Sigmoid colon (tissue), 7 donors: ENCODE data around the gene IL20RA. TPM values are rescaled to one million over a fixed set of nuclear protein-coding genes. Genes with fewer than 3 reads are reported as not detected.

Source experiments
- DNase-seq: peaks from one replicate; pipeline ENCODE4 v3.0.0-alpha.2; 2019
- H3K27ac ChIP-seq, 4 donors: fragments of 200-600 bp; sonication (generic); one replicate each; pipeline ENCODE4 v1.5.1; 2016 to 2019; ENCODE audit warnings: mild to moderate bottlenecking in 1 of 4
- H3K27me3 ChIP-seq, 3 donors: fragments of 200-600 bp; sonication (generic); one replicate each; pipeline ENCODE4 v1.5.1; 2019; ENCODE audit warnings: mild to moderate bottlenecking in 1 of 3
- H3K36me3 ChIP-seq, 4 donors: fragments of 200-600 bp; sonication (generic); one replicate each; pipeline ENCODE4 v1.5.1; 2016 to 2019
- H3K4me1 ChIP-seq, 4 donors: fragments of 200-600 bp; sonication (generic); one replicate each; pipeline ENCODE4 v1.5.1; 2017 to 2019
- H3K4me3 ChIP-seq, 4 donors: fragments of 200-600 bp; sonication (generic); one replicate each; pipeline ENCODE4 v1.5.1; 2017 to 2019; ENCODE audit warnings: mild to moderate bottlenecking in 2 of 4, moderate library complexity in 1 of 4
- H3K9me3 ChIP-seq, 4 donors: fragments of 200-600 bp in 3 of 4; sonication (generic) in 3 of 4; one replicate each; pipeline versions ENCODE4 v1.5.1 to v1.6.1; 2013 to 2019
- CTCF ChIP-seq, 4 experiments: fragments of 450-650 bp in 3 of 4; fragments of 200-600 bp in 1 of 4; IDR thresholded peaks; one replicate each; pipeline ENCODE4 v1.5.1; 2016 to 2019; ENCODE audit warnings: antibody characterized with exemption in 4 of 4, mild to moderate bottlenecking in 3 of 4, moderate library complexity in 2 of 4
- EP300 ChIP-seq, 4 donors: sonication (generic); formaldehyde crosslinking; IDR thresholded peaks; one replicate each; pipeline ENCODE4 v1.6.1; 2017; ENCODE audit warnings: antibody characterized with exemption in 4 of 4
- POLR2A ChIP-seq, 2 donors: fragments of 450-650 bp; IDR thresholded peaks; one replicate each; pipeline ENCODE4 v1.6.1; 2016; ENCODE audit warnings: antibody characterized with exemption in 2 of 2, mild to moderate bottlenecking in 2 of 2, moderate library complexity in 2 of 2
- POLR2AphosphoS5 ChIP-seq, 4 donors: sonication (generic); formaldehyde crosslinking; IDR thresholded peaks; one replicate each; pipeline ENCODE4 v1.6.1; 2017; ENCODE audit warnings: antibody characterized with exemption in 4 of 4
- WGBS, 2 donors: extraction: QIAGEN DNeasy Blood & Tissue Kit; methylation state at CpG; one replicate each; pipeline ENCODE4 v1.1.7; 2013; 5-methylcytosine and 5-hydroxymethylcytosine counted together
- intact Hi-C: fragments of 100-400 bp; cut with DNase I; formaldehyde crosslinking; loops from one replicate; pipeline ENCODE4 v1.15.1; 2023
- polyA plus RNA-seq, 3 donors: library from polyadenylated mRNA; stranded (reverse); fragments of 200-250 nt; gene quantifications; one replicate each; pipeline ENCODE4 v1.2.3, GENCODE V29; 2013
- total RNA-seq, 4 donors: library from RNA; depleted of rRNA; stranded (reverse); fragments of >200 nt; gene quantifications; one replicate each; pipeline ENCODE4 v1.1.0, GENCODE V29; 2016
- donor health status: healthy with polysubstance abuse.
- donor health status: Bipolar disorder and iron deficiency.
- donor health status: healthy.

IL20RA gene
- total and polyA plus RNA-seq, 7 donors, result 0.28 to 7.2 (median 1.8) TPM

DNA sequence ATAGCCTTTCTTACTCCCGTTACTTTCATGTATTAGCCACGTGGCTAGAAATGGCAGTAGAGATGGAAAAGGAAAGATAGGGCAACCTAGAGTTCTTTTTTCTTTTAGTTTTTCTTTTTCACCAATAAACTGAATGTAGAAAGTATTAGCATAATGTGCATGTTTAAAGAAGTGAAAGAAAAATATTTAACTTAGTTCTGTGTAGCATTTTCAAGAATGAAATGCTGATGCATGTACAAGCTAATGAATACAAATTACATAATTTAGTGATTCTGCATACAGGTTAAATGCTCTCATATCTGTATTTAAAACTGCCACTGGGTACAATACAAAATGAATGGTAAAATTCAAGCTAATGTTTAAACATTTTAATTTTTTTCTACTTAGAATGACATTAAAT lies 22.6 kb upstream of the IL20RA start:
- intact Hi-C loops, result no loop called here
- H3K36me3 ChIP-seq, result no peaks in the 10 kb centered on the region
- no peak for DNase-seq
- H3K27ac ChIP-seq, result no peak overlapping the region
- H3K4me1 ChIP-seq, result no peaks in the 10 kb centered on the region
- WGBS, 2 donors, result 81 to 82% methylated on average over 2 of the region's 2 CpGs
- H3K27me3 ChIP-seq, result no peaks in the 10 kb centered on the region
- H3K4me3 ChIP-seq, result no peak overlapping the region
- TF ChIP-seq CTCF (IDR thresholded peaks at IDR 0.05), result no peak
- TF ChIP-seq POLR2AphosphoS5 (IDR thresholded peaks at IDR 0.05), result no peak
- no peak for TF ChIP-seq EP300 (IDR thresholded peaks at IDR 0.05)
- TF ChIP-seq POLR2A (IDR thresholded peaks at IDR 0.05), result no peak
- H3K9me3 ChIP-seq, result no peaks in the 10 kb centered on the region

DNA sequence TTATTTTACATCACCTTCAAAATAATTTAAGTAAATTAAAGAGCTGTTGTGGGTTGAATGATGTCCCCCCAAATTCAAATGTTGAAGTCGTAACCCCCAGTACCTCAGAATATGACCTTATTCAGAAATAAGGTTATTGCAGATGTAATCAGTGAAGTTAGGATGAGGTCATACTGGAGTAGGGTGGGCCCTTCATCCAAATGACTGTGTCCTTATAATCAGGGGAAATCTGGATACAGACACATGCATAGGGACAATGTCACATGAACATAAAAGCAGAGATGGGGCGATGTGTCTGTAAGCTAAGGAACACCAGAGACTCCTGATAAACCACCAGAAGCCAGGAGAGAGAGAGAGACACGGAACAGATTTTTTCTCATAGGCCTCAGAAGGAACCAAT lies 13.3 kb upstream of the IL20RA start:
- Histone ChIP-seq H3K9me3 (no peaks in the 10 kb centered on the region), H3K36me3 (no peaks in the 10 kb centered on the region), H3K4me3 (no peak overlapping the region), H3K27me3 (no peaks in the 10 kb centered on the region), H3K4me1 (peaks cover 0 to 5% (median 0%) of the 10 kb centered on the region in 4 donors), H3K27ac (no peak overlapping the region)
- intact Hi-C loops, result no loop called here
- TF ChIP-seq EP300 (IDR thresholded peaks at IDR 0.05), result no peak
- WGBS, 2 donors, result 95 to 96% methylated on average over 3 of the region's 3 CpGs
- no peak for DNase-seq

GRCh38 chr6:137056121-137056880 lies 11.5 kb upstream of the IL20RA start:
- intact Hi-C loops, result no loop called here

GRCh38 chr6:137051790-137052472 lies 7.2 kb upstream of the IL20RA start:
- H3K4me3 ChIP-seq, result no peak overlapping the region
- H3K36me3 ChIP-seq, result no peaks in the 10 kb centered on the region
- intact Hi-C loops, result no loop called here
- TF ChIP-seq POLR2AphosphoS5 (IDR thresholded peaks at IDR 0.05) (no peak), CTCF (IDR thresholded peaks at IDR 0.05) (no peak), POLR2A (IDR thresholded peaks at IDR 0.05) (no peak), EP300 (IDR thresholded peaks at IDR 0.05) (no peak)
- H3K4me1 ChIP-seq, result no peaks in the 10 kb centered on the region
- H3K27ac ChIP-seq, result no peak overlapping the region
- no peak for DNase-seq
- H3K9me3 ChIP-seq, result peaks cover 0 to 4% (median 0%) of the 10 kb centered on the region in 4 donors
- WGBS, 2 donors, result 63 to 75% methylated on average over 3 of the region's 3 CpGs
- H3K27me3 ChIP-seq, result no peaks in the 10 kb centered on the region

More at GRCh38 chr6:137056121-137056880, 11.5 kb upstream of the IL20RA start:
- H3K27me3 ChIP-seq, result no peaks in the 10 kb centered on the region
- H3K27ac ChIP-seq, result no peak overlapping the region
- H3K4me1 ChIP-seq, result peaks cover 0 to 5% (median 0%) of the 10 kb centered on the region in 4 donors
- no peak overlapping the region for H3K4me3 ChIP-seq
- WGBS, 2 donors, result 87 to 90% methylated on average over 3 of the region's 3 CpGs
- H3K9me3 ChIP-seq, result peaks cover 0 to 4% (median 0%) of the 10 kb centered on the region in 4 donors
- no peak for DNase-seq
- TF ChIP-seq EP300 (IDR thresholded peaks at IDR 0.05) (no peak), POLR2AphosphoS5 (IDR thresholded peaks at IDR 0.05) (no peak), POLR2A (IDR thresholded peaks at IDR 0.05) (no peak), CTCF (IDR thresholded peaks at IDR 0.05) (no peak)
- no peaks in the 10 kb centered on the region for H3K36me3 ChIP-seq

DNA sequence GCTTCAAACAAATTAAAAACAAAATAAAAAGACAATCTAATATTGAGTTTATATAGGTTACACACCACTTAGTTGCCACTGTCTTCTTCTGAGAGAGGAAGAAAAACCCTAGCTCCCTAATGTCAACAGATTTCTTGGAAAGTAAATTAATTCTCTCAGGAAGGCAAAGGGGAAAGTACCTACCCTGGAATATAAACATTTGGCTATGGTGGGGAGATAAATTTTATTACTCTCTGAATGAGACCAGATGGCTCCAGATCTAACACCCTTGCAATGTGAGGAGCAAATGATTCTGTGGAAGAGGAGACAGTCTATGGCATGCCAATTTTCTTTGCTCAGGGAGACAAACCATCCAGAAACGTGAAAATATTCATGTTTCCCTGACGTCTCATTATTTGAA lies 4.3 kb upstream of the IL20RA start:
- intact Hi-C loops, result no loop called here

More for the DNA sequence above, 4.3 kb upstream of the IL20RA start:
- Histone ChIP-seq H3K27me3 (peaks cover 0 to 9% (median 0%) of the 10 kb centered on the region in 3 donors), H3K4me1 (peaks cover 0 to 4% (median 0%) of the 10 kb centered on the region in 4 donors), H3K4me3 (no peak overlapping the region), H3K36me3 (no peaks in the 10 kb centered on the region), H3K9me3 (peaks cover 0 to 4% (median 0%) of the 10 kb centered on the region in 4 donors), H3K27ac (no peak overlapping the region)
- TF ChIP-seq EP300 (IDR thresholded peaks at IDR 0.05) (no peak), CTCF (IDR thresholded peaks at IDR 0.05) (no peak)
- WGBS, 2 donors, result 7 to 49% methylated on average over 2 of the region's 2 CpGs
- no peak for DNase-seq
